HEK293 (cell line): ENCODE data around the gene IFT122.

Experiments
- CTCF ChIA-PET: fragments of 350-600 bp; formaldehyde crosslinking; extraction: SDS; loops from one replicate; lab custom pipeline; 2021; ENCODE audit warnings: antibody characterized with exemption; lab: Yijun Ruan, JAX
- POLR2A ChIA-PET: fragments of 300-600 bp; formaldehyde crosslinking; extraction: SDS; loops from one replicate; lab custom pipeline; 2020; ENCODE audit warnings: antibody characterized with exemption, inconsistent platforms; lab: Yijun Ruan, JAX
- H3K27ac ChIP-seq: fragments of 200-500 bp; sonication (Bioruptor generic); 2 replicates; pipeline ENCODE4 v1.5.1; 2014; ENCODE audit warnings: low read depth, low read length, control low read depth, inconsistent platforms; ENCODE audit errors: extremely low read depth
- H3K36me3 ChIP-seq, 2 experiments: fragments of 200-500 bp in 1 of 2; sonication (Bioruptor generic) in 1 of 2; 1 replicate in 1 of 2; 2 replicates in 1 of 2; pipeline ENCODE4 v1.5.1; 2014 to 2017; ENCODE audit warnings: inconsistent platforms in 2 of 2, low read length in 2 of 2; ENCODE audit not compliant: control insufficient read depth in 2 of 2, insufficient read depth in 1 of 2
- H3K4me1 ChIP-seq: fragments of 200-500 bp; sonication (Bioruptor generic); 2 replicates; pipeline ENCODE4 v1.5.1; 2014; ENCODE audit warnings: mild to moderate bottlenecking, low read length, inconsistent platforms; ENCODE audit not compliant: control insufficient read depth, insufficient read depth
- H3K4me3 ChIP-seq: 2 replicates; pipeline ENCODE4 v1.5.1; 2011; ENCODE audit warnings: low read depth, mild to moderate bottlenecking, control low read depth, low read length, moderate library complexity
- H3K9me3 ChIP-seq: fragments of 200-500 bp; sonication (Bioruptor generic); 2 replicates; pipeline ENCODE4 v1.5.1; 2014; ENCODE audit warnings: low read depth, low read length, inconsistent platforms; ENCODE audit not compliant: control insufficient read depth, insufficient read depth
- BCL11A ChIP-seq: fragments of 450-650 bp; formaldehyde crosslinking; IDR thresholded peaks from 2 replicates; pipeline ENCODE4 v1.5.1; 2016; ENCODE audit warnings: low read depth, missing biosample characterization, missing genetic modification characterization
- GLIS2 ChIP-seq: fragments of 450-650 bp; formaldehyde crosslinking; IDR thresholded peaks from 2 replicates; pipeline ENCODE4 v1.5.1; 2016; ENCODE audit warnings: missing biosample characterization, missing genetic modification characterization
- KLF8 ChIP-seq: fragments of 450-650 bp; formaldehyde crosslinking; IDR thresholded peaks from 2 replicates; pipeline ENCODE4 v1.5.1; 2016; ENCODE audit warnings: missing biosample characterization, missing genetic modification characterization
- KLF9 ChIP-seq: fragments of 450-650 bp; formaldehyde crosslinking; IDR thresholded peaks from 2 replicates; pipeline ENCODE4 v1.5.1; 2016; ENCODE audit warnings: missing biosample characterization, missing genetic modification characterization, low read depth
- MEIS1 ChIP-seq: sonication (generic); formaldehyde crosslinking; IDR thresholded peaks from 2 replicates; pipeline ENCODE4 v1.8.1; 2022; ENCODE audit warnings: missing genetic modification reagents, mild to moderate bottlenecking, borderline replicate concordance
- PBX3 ChIP-seq: sonication (generic); formaldehyde crosslinking; IDR thresholded peaks from 2 replicates; pipeline ENCODE4 v1.8.1; 2022; ENCODE audit warnings: mild to moderate bottlenecking, moderate library complexity, missing genetic modification reagents
- WT1 ChIP-seq: fragments of 450-650 bp; formaldehyde crosslinking; IDR thresholded peaks from 2 replicates; pipeline ENCODE4 v1.5.1; 2016; ENCODE audit warnings: missing biosample characterization, missing genetic modification characterization
- ZFP69B ChIP-seq: fragments of 450-650 bp; formaldehyde crosslinking; IDR thresholded peaks from 2 replicates; pipeline ENCODE4 v1.5.1; 2016; ENCODE audit warnings: missing biosample characterization, missing genetic modification characterization
- ZIC2 ChIP-seq: fragments of 450-650 bp; formaldehyde crosslinking; IDR thresholded peaks from 2 replicates; pipeline ENCODE4 v1.5.1; 2016; ENCODE audit warnings: missing biosample characterization, missing genetic modification characterization
- ZNF19 ChIP-seq: fragments of 450-650 bp; formaldehyde crosslinking; IDR thresholded peaks from 2 replicates; pipeline ENCODE4; 2016; ENCODE audit warnings: missing biosample characterization, missing genetic modification characterization, low read depth
- ZNF48 ChIP-seq: fragments of 450-650 bp; formaldehyde crosslinking; IDR thresholded peaks from 2 replicates; pipeline ENCODE4 v1.5.1; 2016; ENCODE audit warnings: missing biosample characterization, missing genetic modification characterization
- ZNF514 ChIP-seq: fragments of 450-650 bp; formaldehyde crosslinking; IDR thresholded peaks from 2 replicates; pipeline ENCODE4 v1.5.1; 2016; ENCODE audit warnings: missing biosample characterization, missing genetic modification characterization
- ZNF561 ChIP-seq: fragments of 450-650 bp; IDR thresholded peaks from 2 replicates; pipeline ENCODE4 v1.5.1; 2018; ENCODE audit warnings: missing biosample characterization, missing genetic modification characterization, borderline replicate concordance
- ZNF629 ChIP-seq: fragments of 450-650 bp; formaldehyde crosslinking; IDR thresholded peaks from 2 replicates; pipeline ENCODE4 v1.5.1; 2017; ENCODE audit warnings: missing biosample characterization, missing genetic modification characterization
- ZNF747 ChIP-seq: fragments of 450-650 bp; formaldehyde crosslinking; IDR thresholded peaks from 2 replicates; pipeline ENCODE4 v1.5.1; 2016; ENCODE audit warnings: missing biosample characterization, missing genetic modification characterization
- ZNF776 ChIP-seq: fragments of 450-650 bp; formaldehyde crosslinking; IDR thresholded peaks from 2 replicates; pipeline ENCODE4 v1.5.0; 2017; ENCODE audit warnings: missing biosample characterization, missing genetic modification characterization, borderline replicate concordance
- ZNF830 ChIP-seq: fragments of 450-650 bp; IDR thresholded peaks from 2 replicates; pipeline ENCODE4 v1.5.0; 2018; ENCODE audit warnings: missing biosample characterization, missing genetic modification characterization, low read depth, mild to moderate bottlenecking, moderate library complexity
- TF ChIP-seq, protein P1 (sequence below): fragments of 450-650 bp; formaldehyde crosslinking; IDR thresholded peaks from 2 replicates; pipeline ENCODE4 v1.5.1; 2017; ENCODE audit warnings: missing biosample characterization, missing genetic modification characterization
- TF ChIP-seq, protein P2 (sequence below): IDR thresholded peaks from 2 replicates; pipeline ENCODE4 v1.6.1; 2011; ENCODE audit warnings: mild to moderate bottlenecking, low read depth, low read length, borderline replicate concordance
- TF ChIP-seq, protein P3 (sequence below): fragments of 450-650 bp; formaldehyde crosslinking; IDR thresholded peaks from 2 replicates; pipeline ENCODE4 v1.5.1; 2016; ENCODE audit warnings: missing biosample characterization, missing genetic modification characterization

IFT122 gene

GRCh38 chr3:129520960-129521359 is 80.9 kb downstream of the IFT122 start (continued):
- TF ChIP-seq, protein P1, sequence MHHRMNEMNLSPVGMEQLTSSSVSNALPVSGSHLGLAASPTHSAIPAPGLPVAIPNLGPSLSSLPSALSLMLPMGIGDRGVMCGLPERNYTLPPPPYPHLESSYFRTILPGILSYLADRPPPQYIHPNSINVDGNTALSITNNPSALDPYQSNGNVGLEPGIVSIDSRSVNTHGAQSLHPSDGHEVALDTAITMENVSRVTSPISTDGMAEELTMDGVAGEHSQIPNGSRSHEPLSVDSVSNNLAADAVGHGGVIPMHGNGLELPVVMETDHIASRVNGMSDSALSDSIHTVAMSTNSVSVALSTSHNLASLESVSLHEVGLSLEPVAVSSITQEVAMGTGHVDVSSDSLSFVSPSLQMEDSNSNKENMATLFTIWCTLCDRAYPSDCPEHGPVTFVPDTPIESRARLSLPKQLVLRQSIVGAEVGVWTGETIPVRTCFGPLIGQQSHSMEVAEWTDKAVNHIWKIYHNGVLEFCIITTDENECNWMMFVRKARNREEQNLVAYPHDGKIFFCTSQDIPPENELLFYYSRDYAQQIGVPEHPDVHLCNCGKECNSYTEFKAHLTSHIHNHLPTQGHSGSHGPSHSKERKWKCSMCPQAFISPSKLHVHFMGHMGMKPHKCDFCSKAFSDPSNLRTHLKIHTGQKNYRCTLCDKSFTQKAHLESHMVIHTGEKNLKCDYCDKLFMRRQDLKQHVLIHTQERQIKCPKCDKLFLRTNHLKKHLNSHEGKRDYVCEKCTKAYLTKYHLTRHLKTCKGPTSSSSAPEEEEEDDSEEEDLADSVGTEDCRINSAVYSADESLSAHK (tag by site-specific recombination): no peak
- TF ChIP-seq ZIC2 (tag by site-specific recombination): no peak
- TF ChIP-seq PBX3 (CRISPR knock-in tag): no peak

DNA sequence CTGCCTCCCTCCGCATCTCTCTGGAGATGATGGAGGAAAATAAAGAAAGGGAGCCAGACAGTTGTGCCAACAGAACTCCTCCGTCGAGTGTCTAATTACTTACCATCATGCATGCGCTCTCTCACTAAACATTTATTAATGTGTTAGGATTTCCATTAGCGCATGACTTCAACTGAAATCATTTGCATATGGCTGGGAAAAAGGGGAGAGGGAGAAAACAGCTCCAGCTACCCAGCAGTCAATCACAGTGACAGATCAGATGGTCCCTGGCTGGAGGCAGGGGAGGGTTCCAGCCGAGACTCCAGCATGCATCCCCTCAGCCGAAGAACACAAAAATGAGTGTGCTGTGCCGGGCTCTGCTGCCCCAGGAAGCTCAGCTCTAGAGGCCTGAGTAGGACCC is 81.6 kb downstream of the IFT122 start:
- no peaks in the 10 kb centered on the region for H3K4me1 ChIP-seq
- peaks cover 0 to 2% of the 10 kb centered on the region in 2 experiments; a peak in 1 of 3 replicates for H3K36me3 ChIP-seq
- ChIA-PET POLR2A (no interaction called here), CTCF (interaction anchor here (0.7 to 0.8 kb wide), 2 partner anchors 31 to 66 kb away, joined by 3 to 6 read pairs; no protein-coding TSS in a partner anchor)
- no peaks in the 10 kb centered on the region for H3K9me3 ChIP-seq
- no peak overlapping the region for H3K27ac ChIP-seq
- H3K4me3 ChIP-seq: no peak overlapping the region
- no peak for TF ChIP-seq ZNF19 (tag by site-specific recombination)
- TF ChIP-seq, protein P2, sequence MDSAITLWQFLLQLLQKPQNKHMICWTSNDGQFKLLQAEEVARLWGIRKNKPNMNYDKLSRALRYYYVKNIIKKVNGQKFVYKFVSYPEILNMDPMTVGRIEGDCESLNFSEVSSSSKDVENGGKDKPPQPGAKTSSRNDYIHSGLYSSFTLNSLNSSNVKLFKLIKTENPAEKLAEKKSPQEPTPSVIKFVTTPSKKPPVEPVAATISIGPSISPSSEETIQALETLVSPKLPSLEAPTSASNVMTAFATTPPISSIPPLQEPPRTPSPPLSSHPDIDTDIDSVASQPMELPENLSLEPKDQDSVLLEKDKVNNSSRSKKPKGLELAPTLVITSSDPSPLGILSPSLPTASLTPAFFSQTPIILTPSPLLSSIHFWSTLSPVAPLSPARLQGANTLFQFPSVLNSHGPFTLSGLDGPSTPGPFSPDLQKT: no peak
- TF ChIP-seq WT1 (tag by site-specific recombination): no peak
- no peak for TF ChIP-seq ZNF747 (tag by site-specific recombination)
- TF ChIP-seq ZNF48 (tag by site-specific recombination): no peak
- no peak for TF ChIP-seq BCL11A (tag by site-specific recombination)
- no peak for TF ChIP-seq KLF9 (tag by site-specific recombination)
- TF ChIP-seq, all 188 proteins: peak for 0

DNA sequence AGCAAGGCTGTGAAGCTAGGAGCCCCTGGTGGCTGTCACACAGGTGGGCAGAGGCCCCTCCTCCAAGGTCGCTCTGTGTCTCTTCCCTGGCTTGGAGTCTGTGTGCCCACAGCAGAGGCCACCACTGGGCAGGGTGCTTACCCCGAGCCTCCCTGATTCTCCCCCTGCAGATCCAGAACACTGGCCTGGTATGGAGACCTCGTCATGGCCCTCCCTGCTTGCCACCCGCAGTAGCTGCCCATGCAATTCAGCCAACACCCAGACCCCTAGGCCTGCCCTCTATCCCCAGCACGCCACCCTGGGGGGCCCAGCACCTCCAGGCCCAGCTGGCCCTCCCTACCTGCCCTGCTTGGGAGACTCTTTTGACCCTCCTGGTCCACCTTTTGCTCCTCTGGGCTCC is 82.9 kb downstream of the IFT122 start:
- TF ChIP-seq ZNF629 (tag by site-specific recombination) (no peak), GLIS2 (tag by site-specific recombination) (peak; percentile 31; the same call in 1 of the 2 replicates), PBX3 (CRISPR knock-in tag) (no peak), ZNF830 (tag by site-specific recombination) (no peak)
- Histone ChIP-seq H3K4me3 (no peak overlapping the region), H3K4me1 (no peaks in the 10 kb centered on the region), H3K9me3 (no peaks in the 10 kb centered on the region), H3K36me3 (no peaks in the 10 kb centered on the region), H3K27ac (no peak overlapping the region)
- CTCF ChIA-PET: no interaction called here
- POLR2A ChIA-PET: interaction anchor here (0.6 kb wide), 1 partner anchor 22 kb away, joined by 4 read pairs; no protein-coding TSS in a partner anchor

DNA sequence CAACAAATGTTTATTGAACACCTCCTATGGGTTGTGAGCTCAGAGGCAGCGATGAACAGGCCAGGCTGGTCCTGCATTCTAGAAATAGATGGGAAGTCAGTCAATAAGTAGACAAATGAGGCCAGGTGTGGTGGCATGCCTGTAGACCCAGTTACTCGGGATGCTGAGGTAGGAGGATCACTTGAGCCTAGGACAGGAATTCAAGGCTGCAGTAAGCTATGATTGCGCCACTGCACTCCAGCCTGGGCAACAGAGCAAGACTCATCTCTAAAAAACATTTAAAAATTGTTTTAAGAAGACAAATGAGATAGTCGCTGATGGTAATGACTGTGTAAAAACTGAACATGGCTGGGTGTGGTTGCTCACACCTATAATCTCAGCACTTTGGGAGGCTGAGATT is 84.1 kb downstream of the IFT122 start:
- Histone ChIP-seq H3K4me3 (no peak overlapping the region), H3K36me3 (no peaks in the 10 kb centered on the region), H3K4me1 (no peaks in the 10 kb centered on the region), H3K9me3 (no peaks in the 10 kb centered on the region), H3K27ac (no peak overlapping the region)
- CTCF ChIA-PET: no interaction called here
- POLR2A ChIA-PET: no interaction called here
- TF ChIP-seq, protein P3, sequence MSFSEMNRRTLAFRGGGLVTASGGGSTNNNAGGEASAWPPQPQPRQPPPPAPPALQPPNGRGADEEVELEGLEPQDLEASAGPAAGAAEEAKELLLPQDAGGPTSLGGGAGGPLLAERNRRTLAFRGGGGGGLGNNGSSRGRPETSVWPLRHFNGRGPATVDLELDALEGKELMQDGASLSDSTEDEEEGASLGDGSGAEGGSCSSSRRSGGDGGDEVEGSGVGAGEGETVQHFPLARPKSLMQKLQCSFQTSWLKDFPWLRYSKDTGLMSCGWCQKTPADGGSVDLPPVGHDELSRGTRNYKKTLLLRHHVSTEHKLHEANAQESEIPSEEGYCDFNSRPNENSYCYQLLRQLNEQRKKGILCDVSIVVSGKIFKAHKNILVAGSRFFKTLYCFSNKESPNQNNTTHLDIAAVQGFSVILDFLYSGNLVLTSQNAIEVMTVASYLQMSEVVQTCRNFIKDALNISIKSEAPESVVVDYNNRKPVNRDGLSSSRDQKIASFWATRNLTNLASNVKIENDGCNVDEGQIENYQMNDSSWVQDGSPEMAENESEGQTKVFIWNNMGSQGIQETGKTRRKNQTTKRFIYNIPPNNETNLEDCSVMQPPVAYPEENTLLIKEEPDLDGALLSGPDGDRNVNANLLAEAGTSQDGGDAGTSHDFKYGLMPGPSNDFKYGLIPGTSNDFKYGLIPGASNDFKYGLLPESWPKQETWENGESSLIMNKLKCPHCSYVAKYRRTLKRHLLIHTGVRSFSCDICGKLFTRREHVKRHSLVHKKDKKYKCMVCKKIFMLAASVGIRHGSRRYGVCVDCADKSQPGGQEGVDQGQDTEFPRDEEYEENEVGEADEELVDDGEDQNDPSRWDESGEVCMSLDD: no peak
- TF ChIP-seq KLF8 (tag by site-specific recombination) (no peak), ZNF561 (tag by site-specific recombination) (no peak), ZNF514 (no peak), ZNF776 (tag by site-specific recombination) (no peak), ZFP69B (tag by site-specific recombination) (no peak), MEIS1 (no peak)
